ENCODE data around the gene HSF2BP.
"Not testable (repeated sequence)": the region's sequence is repeated elsewhere in the genome, so short reads cannot be mapped to it uniquely, and the experiment has no call there.

HSF2BP gene

DNA sequence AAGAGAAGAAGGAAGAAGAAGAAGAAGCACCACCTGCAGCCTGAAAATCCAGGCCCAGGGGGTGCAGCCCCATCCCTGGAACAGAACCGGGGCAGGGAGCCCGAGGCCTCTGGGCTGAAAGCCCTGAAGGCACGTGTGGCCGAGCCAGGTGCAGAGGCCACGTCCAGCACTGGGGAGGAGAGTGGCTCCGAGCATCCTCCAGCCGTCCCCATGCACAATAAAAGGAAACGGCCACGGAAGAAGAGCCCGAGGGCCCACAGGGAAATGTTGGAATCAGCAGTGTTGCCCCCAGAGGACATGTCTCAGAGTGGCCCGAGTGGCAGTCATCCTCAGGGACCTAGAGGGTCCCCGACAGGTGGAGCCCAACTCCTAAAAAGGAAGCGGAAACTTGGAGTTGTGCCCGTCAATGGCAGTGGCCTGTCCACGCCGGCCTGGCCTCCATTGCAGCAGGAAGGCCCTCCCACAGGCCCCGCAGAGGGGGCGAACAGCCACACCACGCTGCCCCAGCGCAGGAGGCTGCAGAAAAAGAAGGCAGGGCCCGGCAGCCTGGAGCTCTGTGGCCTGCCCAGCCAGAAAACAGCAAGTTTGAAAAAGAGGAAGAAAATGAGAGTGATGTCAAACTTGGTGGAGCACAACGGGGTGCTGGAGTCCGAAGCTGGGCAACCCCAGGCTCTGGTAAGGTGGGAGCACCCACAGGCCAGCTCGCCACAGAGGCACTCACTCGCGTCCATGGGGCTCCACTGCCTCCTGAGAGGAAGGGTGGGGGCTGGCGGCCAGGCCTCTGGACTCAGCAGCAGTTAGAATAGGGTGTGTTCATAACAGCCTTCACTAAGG is 28.5 kb upstream of the HSF2BP start:
- DNase-seq (ENCODE audit: low spot score): no peak

DNA sequence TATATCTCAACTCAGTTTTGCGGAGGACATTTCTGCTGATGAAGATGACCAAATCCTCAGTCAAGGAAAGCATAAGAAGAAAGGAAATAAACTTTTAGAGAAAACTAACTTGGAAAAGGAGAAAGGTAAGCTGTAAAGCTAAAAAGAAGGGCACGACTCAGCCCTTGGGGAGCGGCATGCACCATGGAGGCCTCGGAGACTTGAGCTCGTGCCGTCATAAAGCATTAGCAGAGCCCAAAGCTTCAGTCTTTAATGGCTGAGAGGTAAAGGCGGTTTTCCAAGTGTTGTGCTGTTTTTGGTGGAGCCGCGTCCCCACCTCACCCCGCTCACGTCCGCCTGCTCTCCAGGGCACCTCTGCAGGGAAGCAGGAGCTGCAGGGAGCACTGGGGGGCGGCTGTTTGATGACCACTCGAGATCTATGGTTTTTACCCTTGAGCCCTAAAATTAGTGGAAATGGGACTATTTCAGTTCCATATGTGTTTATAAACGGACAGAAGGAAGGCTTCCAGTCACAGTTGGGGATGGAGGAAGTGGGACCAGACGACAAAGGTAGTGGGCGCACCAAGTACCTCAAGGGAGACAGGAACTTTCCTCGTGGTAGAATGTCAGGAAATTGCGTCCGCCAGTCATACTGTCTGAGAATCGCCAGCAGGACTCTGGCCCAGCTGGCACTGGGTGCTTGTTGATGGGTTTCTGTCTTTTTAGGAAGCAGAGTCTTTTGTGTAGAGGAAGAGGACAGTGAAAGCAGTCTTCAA is 27.7 kb upstream of the HSF2BP start:
- DNase-seq (ENCODE audit: low spot score): no peak

DNA sequence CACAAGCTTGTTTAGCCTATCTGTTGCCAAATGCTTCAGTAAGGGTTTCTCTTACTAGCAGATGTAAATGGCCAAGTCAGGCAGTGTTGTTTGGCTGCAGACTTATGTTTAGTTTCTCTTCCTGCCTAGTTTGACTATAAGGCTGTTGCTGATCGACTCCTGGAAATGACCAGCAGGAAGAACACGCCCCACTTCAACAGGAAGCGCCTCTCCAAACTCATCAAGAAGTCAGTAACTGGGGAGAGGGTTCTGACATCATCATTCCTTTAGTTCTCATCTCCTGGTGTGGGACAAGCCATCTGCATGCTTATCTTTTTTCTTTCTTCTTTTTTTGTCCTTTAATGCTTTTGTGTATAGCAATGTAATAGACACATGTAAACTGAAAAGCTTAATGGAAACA is 25.1 kb upstream of the HSF2BP start:
- no peak for DNase-seq (ENCODE audit: low spot score)

DNA sequence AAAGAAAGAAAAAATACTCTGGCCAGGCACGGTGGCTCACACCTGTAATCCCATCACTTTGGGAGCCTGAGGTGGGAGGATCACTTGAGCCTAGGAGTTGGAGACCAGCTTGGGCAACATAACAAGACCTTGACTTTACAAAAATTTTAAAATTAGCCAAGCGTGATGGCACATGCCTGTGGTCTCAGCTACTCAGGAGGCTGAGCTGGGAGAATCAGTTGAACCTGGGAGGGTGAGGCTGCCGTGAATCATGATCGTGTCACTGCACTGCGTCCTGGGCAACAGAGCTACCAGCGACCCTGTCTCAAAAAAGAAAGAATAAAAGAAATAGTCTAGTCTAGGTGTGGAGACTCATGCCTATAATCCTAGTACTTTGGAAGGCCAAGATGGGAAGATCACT is 22.4 kb upstream of the HSF2BP start:
- DNase-seq (ENCODE audit: low spot score): no peak

DNA sequence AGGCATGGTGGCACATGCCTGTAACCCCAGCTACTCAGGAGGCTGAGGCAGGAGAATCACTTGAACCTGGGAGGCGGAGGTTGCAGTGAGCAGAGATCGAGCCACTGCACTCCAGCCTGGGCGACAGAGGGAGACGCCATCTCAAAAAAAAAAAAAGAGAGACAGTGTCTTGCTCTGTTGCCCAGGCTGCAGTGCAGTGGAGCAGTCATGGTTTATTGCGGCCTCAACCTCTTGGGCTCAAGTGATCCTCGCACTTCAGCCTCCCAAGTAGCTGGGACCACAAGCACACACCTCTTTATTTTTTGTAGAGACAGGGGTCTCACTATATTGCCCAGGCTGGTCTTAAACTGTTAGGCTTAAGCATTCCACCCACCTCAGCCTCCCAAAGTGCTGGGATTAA is 21.1 kb upstream of the HSF2BP start:
- not testable (repeated sequence) for DNase-seq (ENCODE audit: low spot score)

DNA sequence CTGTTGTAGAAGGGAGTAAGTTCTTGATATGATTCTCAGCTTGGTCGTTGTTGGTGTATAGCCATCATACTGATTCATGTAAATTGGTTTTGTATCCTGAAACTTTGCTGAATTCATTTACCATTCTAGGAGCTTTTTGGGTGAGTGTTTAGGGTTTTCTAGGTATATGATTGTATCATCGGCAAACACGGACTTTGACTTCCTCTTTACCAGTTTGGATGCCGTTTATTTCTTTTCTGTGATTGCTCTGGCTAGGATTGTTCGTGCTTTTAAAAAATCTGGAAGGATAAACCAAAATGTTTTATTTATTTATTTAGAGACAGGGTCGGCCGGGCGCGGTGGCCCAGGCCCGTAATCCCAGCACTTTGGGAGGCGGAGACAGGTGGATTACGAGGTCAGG is 20.7 kb upstream of the HSF2BP start:
- no peak for DNase-seq (ENCODE audit: low spot score)

DNA sequence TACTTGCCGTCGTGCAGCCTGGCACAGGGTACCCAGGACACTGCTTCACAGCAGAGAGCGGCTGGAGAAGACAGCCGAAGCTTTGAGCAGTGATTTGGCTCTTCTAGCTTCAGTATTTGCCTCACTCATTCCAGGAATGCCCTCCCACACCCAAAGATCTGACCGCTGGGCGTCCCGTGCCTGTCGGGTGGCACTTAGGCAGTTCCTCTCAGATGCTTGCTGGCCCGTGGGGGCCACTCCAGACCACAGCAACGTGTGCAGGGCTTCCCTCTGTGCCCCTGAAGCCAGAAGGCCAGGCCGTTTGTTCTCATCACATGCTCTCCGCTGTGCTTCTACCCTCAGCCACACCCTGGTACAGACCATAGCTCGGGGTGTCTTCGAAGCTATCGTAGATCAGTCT is 17.1 kb upstream of the HSF2BP start:
- DNase-seq (ENCODE audit: low spot score): no peak

DNA sequence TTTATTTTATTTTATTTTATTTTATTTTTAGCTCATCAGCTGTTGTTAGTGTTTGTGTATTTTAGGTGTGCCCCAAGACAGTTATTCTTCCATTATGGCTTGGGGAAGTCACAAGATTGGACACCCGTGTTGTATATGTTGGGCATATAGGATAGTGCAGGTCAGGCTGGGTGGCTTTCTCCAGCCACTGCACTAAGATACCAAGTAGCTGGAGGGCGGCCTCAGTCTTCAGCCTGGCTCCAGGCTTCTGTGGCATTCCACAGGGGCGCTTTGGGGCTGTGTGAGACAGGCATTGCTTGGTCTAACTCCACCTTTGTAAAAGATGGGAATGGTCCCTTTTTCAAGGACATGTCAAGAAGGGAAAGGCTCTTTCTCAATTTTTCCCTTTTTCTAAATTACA is 16.6 kb upstream of the HSF2BP start:
- DNase-seq (ENCODE audit: low spot score): no peak

DNA sequence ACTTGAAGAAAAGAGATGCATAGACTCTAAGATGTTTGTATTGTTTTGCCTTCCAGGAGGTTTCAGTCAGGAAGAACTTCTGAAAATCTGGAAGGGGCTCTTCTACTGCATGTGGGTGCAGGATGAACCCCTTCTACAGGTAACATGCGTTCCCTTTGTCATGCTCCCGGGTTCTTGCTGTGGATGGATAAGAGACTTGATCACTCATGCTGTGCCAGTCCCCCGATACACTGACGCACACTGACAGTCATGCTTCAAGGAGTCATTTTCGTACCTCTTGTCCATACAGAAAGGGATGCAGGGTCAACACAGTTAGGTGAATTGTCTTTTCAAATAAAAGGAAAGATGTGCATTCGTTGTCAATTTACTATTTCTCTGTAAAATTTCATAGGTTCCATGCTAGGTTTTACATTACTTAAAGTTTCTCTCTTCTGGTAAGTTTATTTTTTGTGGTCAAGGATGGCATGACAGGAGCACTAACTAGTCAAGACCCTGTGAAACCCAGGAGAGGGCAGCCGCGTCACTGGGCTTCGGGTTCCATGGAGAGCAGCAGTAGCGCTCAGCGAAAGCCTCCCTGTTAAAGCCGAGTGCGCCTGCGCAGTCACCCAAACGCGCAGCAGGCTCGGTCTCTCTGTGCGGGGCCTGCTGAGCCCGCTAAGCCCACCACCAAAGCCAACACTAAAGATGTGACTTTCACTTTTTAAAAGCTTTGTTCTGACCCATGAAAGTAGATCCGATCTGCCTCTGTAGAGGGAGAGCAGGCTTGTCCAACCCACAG is 10.7 kb upstream of the HSF2BP start:
- DNase-seq (ENCODE audit: low spot score): no peak

DNA sequence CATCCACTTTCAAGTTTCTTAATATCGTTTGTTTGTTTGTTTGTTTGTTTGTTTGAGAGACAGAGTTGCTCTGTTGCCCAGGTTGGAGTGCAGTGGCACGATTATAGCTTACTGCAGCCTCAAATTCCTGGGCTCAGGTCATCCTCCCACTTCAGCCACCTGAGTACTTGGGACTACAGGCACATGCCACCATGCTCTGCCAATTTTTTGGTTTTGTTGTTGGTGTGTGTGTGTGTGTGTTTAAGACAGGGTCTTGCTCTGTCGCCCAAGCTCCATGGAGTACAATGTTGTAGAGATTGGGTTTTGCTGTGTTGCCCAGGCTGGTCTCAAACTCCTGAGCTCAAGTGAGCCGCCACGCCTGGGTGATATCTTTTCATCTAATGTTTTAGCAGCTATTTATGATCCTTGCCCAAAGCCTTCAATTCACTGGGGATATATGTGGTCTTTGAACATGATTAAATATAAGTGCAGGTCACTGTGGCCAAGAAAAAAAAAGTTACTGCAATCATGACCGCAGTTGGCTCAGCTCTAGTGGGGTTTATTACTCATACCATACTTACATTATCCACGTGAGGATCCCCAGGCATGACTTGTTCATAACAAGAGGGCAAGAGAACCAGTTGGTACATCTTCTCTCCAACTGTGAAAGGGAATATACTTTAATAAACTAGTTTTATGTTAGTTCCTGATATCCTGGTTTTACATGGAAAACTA is 8.1 kb upstream of the HSF2BP start:
- DNase-seq (ENCODE audit: low spot score): no peak

DNA sequence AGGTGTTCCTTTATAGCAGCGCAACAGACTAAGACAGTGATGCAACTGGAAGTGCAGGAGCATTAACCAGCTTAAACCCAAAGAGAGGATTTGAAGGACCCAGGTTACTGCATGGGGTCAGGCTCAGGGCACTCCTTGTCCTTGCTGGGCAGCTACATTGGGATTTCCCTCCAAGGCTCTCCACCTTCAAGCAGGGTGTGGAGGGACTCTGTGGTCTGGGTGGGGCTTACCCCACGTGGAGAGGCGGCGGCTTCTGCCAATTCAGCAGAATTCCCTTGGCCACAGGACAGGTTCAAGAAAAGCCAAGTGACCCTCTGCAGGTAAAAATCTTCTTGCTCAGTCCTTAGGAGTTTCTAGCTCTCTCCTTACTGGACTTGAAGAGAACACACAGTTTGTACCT is 6.6 kb upstream of the HSF2BP start:
- no peak for DNase-seq (ENCODE audit: low spot score)

DNA sequence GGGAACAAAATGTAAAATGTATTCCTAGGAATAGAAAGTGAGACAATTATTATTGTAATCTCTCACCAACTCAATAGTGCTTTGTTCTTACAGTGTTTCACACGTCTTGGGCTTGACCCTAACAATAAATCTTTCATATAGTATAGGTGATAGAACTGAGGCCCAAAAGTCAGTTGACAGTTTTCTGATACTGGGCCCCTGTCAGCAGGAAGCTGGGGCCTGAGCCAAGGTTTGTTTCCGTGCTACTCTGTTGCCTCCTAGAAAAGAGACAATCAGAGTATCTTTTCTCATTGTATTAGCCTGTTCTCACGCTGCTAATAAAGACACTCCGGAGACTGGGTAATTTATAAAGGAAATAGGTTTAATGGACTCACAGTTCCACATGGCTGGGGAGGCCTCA is 5.1 kb upstream of the HSF2BP start:
- no peak for DNase-seq (ENCODE audit: low spot score)

DNA sequence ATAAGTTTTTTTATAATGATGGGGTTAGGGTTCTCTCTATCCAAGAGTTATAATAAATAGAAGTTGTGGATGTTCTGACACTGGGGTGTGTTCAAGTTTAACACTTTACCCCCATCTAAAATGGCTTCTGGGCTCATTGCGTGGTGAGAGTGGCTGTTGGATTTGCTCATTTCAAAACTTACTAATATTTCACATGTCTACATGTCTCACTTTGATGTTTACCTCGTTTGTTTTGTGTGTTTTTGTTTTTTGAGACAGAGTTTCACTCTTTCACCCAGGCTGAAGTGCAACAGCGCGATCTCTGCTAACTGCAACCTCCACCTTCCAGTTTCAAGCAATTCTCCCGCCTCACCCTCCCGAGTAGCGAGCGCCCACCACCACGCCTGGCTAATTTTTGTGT is 3.7 kb upstream of the HSF2BP start:
- DNase-seq (ENCODE audit: low spot score): no peak

DNA sequence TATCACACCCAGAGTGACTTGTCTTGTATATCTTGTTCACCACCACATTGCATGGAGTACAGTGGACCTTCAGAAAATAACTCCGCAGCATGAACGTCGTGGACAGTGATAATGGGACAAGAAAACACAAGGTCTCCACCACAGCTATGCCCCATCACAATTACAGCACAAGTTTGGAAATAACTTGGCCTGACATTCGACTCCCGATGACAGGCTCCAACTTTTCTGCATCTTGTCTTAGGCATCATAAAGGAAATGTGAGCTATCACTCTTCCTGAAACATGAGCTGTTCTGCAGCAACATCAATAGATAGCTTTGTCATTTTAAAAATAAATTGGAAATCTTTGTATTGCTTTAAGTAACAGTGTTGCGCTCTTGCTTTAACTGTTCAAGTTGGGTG is 3.0 kb upstream of the HSF2BP start:
- DNase-seq (ENCODE audit: low spot score): no peak

DNA sequence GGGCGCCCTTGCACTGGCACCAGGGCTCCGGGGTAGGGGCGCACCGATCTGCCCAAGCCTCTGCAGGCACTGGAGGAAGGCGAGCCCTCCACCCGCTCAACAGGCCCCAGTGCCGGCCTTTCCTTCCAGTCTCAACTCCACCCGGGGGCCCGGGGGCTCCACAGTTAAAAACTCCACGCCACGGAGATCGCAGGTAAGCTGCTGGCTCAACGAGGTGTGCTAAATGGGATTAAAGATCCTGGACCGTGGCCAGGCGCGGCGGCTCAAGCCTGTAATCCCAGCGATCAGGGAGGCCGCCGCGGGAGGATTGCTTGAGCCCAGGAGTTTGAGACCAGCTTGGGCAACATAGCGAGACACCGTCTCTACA is 536 bp downstream of the HSF2BP start:
- no peak for DNase-seq (ENCODE audit: low spot score)

DNA sequence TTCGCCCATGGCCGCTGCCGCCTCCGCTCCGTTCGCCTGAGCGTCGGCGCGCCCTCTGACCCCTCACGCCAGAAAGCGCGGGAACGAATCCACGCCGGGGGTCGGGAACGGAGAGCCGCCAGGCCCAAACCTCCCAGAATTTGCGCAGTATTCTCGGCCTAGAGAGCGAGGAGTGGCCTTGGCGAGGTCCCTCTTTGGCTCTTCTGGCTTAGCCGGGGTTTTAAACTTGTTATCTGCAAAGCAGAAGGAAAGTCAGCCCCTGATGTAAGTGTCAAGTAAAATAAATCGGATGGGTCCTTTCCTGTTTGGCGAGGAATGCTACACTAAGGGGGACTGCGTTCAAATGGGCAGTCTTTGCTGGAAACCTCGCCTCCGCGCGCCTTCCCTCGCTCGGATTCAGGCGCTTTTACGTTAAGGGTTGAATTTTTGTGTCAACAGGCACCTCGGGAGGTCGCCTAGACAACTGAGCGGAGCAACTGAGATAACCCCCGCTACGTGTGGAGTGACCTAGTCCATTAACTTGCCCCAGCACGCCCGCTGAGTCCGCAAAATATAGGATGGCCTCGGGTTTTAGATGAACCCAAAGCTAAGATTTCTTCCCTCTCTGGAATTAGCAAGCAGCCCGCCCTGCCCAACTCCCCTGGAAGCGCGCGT is 1.1 kb downstream of the HSF2BP start:
- DNase-seq (ENCODE audit: low spot score): no peak

DNA sequence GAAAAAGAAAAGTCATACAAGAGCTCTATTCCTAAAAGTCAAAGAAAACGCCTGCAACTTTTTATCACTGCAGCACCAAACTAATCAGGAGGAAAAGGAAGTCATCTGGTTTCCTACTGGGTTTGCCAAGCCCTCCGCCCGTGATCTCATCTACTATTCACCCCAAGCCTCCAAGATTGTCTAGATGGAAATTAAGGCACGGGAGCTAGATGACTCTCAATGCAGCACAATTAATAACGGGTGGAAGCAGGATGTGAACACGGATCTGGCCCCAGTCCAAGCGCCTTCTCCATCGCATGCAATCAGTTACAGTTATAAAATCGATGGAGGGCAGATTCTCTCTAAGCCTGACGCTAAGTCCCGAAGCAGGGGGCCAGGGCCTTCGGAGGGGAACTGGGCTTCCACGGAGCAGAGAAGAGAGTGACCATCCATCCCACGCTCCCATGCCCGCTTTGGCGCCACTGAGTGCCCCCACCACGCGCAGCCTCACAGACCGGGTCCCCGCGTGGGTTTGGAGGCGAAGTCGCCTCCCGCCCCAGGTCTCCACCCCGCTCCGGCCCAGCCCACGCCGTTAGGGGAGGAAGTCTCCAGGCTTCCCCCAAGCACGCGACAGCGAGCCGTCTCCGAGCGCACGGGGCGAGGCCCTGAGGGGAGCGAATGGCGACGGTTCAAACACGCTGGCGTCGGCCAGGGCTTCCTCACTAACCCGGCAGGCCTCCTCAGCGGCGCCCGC is 1.8 kb downstream of the HSF2BP start:
- no peak for DNase-seq (ENCODE audit: low spot score)

DNA sequence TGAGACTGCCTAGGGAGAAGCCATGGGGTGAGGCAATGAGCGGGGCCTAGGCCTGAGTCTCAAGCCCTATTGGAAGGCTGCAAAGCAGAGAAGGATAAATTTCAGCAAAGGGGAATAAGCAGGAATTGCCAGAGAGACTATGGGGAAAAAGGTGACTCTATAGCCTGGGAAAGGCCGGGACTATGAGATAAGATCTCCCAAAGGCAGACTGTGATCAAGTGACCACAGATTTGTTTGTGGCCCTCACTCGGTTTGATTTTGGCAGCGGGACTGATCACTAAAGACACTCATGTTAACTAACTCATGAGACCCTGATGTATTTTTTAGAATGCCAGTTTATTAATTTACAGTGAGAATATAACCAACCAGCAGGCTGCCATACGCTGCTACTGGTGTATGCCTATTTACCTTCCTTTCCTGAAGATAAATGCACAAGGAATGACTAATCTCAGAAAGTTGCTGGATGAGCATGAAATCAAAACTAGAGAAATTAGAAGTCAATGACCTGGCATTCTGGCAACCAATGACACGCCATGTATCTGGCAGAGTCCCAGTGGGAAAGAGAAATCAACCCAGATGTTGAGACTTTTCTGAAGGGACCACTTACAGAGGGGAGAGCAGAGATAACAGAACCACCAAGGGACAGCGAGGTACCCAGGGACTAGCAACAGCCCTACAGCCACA is 4.3 kb downstream of the HSF2BP start:
- no peak for DNase-seq (ENCODE audit: low spot score)

DNA sequence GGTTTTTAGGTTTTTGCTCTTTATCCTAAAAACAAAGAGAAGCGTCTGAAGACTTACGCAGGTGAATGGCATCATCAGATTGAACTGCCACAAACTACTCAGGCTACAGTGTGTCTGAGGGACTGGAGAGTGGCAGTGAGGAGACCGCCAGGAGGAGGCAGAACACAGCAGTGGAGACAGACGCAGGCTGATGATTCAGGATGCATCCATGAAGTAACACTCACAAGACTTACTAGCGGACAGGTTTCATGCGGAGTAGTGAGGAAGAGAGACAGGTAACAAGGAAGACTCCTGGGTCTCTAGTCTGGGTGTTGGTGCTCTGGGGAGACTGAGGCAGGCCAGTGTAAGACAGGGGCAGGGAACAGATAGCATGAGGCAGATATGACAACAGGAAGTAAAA is 5.7 kb downstream of the HSF2BP start:
- no peak for DNase-seq (ENCODE audit: low spot score)

DNA sequence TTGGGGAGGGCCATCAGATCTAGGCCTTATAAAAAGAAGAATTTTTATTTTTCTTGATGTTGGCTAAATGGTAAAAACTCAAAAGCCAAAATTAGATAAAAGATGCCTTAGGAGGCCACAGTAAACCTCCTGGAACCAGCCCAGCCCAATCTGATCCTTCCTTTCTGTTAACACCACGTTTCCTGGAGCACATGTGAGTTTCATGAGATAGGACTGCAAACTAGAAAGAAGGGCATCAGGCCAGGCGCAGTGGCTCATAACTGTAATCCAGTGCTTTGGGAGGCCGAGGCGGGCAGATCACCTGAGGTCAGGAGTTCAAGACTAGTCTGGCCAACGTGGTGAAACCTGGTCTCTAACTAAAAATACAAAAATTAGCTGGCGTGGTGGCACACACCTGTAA is 6.7 kb downstream of the HSF2BP start:
- no peak for DNase-seq (ENCODE audit: low spot score)

All from NAMALWA (cell line).